HCT116 (cell line): Measurements from ENCODE around the gene FAM110C.

Experiments
- CTCF ChIP-seq, 3 experiments: fragments of 200-600 bp in 1 of 3; sonication (generic) in 1 of 3; IDR thresholded peaks in 2 of 3; conservative IDR thresholded peaks in 1 of 3; 2 replicates each; pipeline ENCODE4 v1.5.1; 2012 to 2017; ENCODE audit warnings: low read depth in 2 of 3, low read length in 2 of 3, antibody characterized with exemption in 1 of 3, borderline replicate concordance in 1 of 3, control low read depth in 1 of 3, mild to moderate bottlenecking in 1 of 3, mixed read lengths in 1 of 3, mixed run types in 1 of 3, moderate library complexity in 1 of 3; ENCODE audit not compliant: insufficient read depth in 1 of 3
- EGR1 ChIP-seq: IDR thresholded peaks from 2 replicates; pipeline ENCODE4 v1.6.1; 2012; ENCODE audit warnings: low read depth
- EZH2phosphoT487 ChIP-seq: fragments of 200-600 bp; IDR thresholded peaks from 2 replicates; pipeline ENCODE4 v1.6.1; 2018; ENCODE audit warnings: antibody characterized with exemption, borderline replicate concordance
- POLR2A ChIP-seq: IDR thresholded peaks from 2 replicates; pipeline ENCODE4 v1.7.0; 2011; ENCODE audit warnings: borderline replicate concordance; ENCODE audit not compliant: insufficient read depth, insufficient read length; ENCODE audit errors: extremely low read depth
- POLR2AphosphoS5 ChIP-seq: IDR thresholded peaks from 2 replicates; pipeline ENCODE4 v1.6.1; 2011; ENCODE audit warnings: mild to moderate bottlenecking, low read depth, low read length, moderate library complexity
- SIN3A ChIP-seq: IDR thresholded peaks from 2 replicates; pipeline ENCODE4 v1.6.1; 2012; ENCODE audit warnings: low read depth

- no peak for TF ChIP-seq CTCF (IDR thresholded peaks at IDR 0.05 in 2 of 3, conservative IDR thresholded peaks at IDR 0.05 in 1 of 3; ENCODE audit: borderline replicate concordance in 1 of 3, insufficient read depth in 1 of 3, low read depth in 2 of 3, low read length in 2 of 3)
- no peak for TF ChIP-seq POLR2AphosphoS5
- TF ChIP-seq EZH2phosphoT487 = no peak
- no peak for TF ChIP-seq POLR2A
- TF ChIP-seq EGR1 = no peak
- TF ChIP-seq SIN3A = no peak
Measured at GRCh38 chr2:85761-86160, 39.5 kb upstream of the FAM110C start.
